HL-60 (cell line): Measurements from ENCODE around the gene COL4A6.

Experiments used
- GABPA ChIP-seq: IDR thresholded peaks from 2 replicates; pipeline ENCODE4 v1.6.1; 2012; ENCODE audit warnings: low read depth
- POLR2AphosphoS5 ChIP-seq: IDR thresholded peaks from 2 replicates; pipeline ENCODE4 v1.6.1; 2012; ENCODE audit warnings: low read depth
- TF ChIP-seq, protein P1 (sequence below): IDR thresholded peaks from one replicate; pipeline ENCODE4 v1.5.1; 2011; ENCODE audit warnings: low read length, control low read depth, inconsistent platforms; ENCODE audit not compliant: insufficient read depth
- TF ChIP-seq, protein P2 (sequence below): IDR thresholded peaks from 2 replicates; pipeline ENCODE4 v1.6.1; 2012; ENCODE audit warnings: low read depth; ENCODE audit not compliant: insufficient replicate concordance

DNA sequence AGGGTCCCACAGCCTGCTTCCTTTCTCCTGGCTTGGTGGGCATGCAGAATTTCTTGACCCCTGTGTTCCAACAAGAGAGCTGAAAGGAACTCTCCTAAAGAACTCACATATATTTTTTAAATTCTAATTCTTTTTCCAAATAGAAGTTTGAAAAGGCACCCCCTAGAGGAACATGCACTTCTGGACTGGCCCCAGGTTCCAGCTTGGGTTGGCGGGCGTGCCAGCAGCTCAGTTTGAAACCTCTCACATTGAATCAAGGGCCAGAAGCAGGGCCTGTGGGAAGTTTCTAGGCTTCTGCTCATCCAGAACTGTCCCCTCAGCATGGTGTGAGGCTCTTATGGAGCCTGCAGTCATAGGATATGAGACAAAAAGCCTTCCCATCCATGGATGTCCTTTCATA lies 214.0 kb downstream of the COL4A6 start:
- TF ChIP-seq, protein P1, sequence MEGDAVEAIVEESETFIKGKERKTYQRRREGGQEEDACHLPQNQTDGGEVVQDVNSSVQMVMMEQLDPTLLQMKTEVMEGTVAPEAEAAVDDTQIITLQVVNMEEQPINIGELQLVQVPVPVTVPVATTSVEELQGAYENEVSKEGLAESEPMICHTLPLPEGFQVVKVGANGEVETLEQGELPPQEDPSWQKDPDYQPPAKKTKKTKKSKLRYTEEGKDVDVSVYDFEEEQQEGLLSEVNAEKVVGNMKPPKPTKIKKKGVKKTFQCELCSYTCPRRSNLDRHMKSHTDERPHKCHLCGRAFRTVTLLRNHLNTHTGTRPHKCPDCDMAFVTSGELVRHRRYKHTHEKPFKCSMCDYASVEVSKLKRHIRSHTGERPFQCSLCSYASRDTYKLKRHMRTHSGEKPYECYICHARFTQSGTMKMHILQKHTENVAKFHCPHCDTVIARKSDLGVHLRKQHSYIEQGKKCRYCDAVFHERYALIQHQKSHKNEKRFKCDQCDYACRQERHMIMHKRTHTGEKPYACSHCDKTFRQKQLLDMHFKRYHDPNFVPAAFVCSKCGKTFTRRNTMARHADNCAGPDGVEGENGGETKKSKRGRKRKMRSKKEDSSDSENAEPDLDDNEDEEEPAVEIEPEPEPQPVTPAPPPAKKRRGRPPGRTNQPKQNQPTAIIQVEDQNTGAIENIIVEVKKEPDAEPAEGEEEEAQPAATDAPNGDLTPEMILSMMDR: no peak
- TF ChIP-seq, protein P2, sequence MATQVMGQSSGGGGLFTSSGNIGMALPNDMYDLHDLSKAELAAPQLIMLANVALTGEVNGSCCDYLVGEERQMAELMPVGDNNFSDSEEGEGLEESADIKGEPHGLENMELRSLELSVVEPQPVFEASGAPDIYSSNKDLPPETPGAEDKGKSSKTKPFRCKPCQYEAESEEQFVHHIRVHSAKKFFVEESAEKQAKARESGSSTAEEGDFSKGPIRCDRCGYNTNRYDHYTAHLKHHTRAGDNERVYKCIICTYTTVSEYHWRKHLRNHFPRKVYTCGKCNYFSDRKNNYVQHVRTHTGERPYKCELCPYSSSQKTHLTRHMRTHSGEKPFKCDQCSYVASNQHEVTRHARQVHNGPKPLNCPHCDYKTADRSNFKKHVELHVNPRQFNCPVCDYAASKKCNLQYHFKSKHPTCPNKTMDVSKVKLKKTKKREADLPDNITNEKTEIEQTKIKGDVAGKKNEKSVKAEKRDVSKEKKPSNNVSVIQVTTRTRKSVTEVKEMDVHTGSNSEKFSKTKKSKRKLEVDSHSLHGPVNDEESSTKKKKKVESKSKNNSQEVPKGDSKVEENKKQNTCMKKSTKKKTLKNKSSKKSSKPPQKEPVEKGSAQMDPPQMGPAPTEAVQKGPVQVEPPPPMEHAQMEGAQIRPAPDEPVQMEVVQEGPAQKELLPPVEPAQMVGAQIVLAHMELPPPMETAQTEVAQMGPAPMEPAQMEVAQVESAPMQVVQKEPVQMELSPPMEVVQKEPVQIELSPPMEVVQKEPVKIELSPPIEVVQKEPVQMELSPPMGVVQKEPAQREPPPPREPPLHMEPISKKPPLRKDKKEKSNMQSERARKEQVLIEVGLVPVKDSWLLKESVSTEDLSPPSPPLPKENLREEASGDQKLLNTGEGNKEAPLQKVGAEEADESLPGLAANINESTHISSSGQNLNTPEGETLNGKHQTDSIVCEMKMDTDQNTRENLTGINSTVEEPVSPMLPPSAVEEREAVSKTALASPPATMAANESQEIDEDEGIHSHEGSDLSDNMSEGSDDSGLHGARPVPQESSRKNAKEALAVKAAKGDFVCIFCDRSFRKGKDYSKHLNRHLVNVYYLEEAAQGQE: no peak
- TF ChIP-seq POLR2AphosphoS5 (no peak), GABPA (no peak)
